Psoas muscle (tissue), 8 donors: Measurements from ENCODE around the gene SPINDOC. TPM values are rescaled to one million over a fixed set of nuclear protein-coding genes. Genes with fewer than 3 reads are reported as not detected.
A peak's percentile ranks its signal among the peaks of the same experiment; 100 is the strongest.

Experiments
- ATAC-seq, 4 donors: fragments of 200-7000 bp; cut with Tn5 transposase; one replicate each; pipeline ENCODE4 v1.9.1; 2020; ENCODE audit warnings: moderate library complexity in 3 of 4, mild to moderate bottlenecking in 2 of 4
- DNase-seq, 2 donors: peaks; one replicate each; pipeline ENCODE4 v3.0.0-alpha.2; 2020
- H3K27ac ChIP-seq: fragments of 200-600 bp; one replicate; pipeline ENCODE4 v1.8.0; 2022
- H3K27me3 ChIP-seq, 3 donors: fragments of 200-600 bp in 1 of 3; one replicate each; pipeline versions ENCODE4 v1.6.1 to v1.8.0; 2013 to 2022; ENCODE audit warnings: low read length in 2 of 3, mild to moderate bottlenecking in 2 of 3, moderate library complexity in 1 of 3; ENCODE audit not compliant: insufficient read depth in 3 of 3
- H3K36me3 ChIP-seq, 2 donors: fragments of 200-600 bp in 1 of 2; one replicate each; pipeline versions ENCODE4 v1.6.1 to v1.8.0; 2013 to 2022; ENCODE audit warnings: low read depth in 1 of 2, mild to moderate bottlenecking in 1 of 2, moderate library complexity in 1 of 2; ENCODE audit not compliant: insufficient read depth in 1 of 2
- H3K4me1 ChIP-seq: fragments of 200-600 bp; one replicate; pipeline ENCODE4 v1.8.0; 2022
- H3K4me3 ChIP-seq: fragments of 200-600 bp; one replicate; pipeline ENCODE4 v1.8.0; 2022; ENCODE audit warnings: mild to moderate bottlenecking
- H3K9me3 ChIP-seq: fragments of 200-600 bp; one replicate; pipeline ENCODE4 v1.8.0; 2022
- WGBS, 3 donors: extraction: QIAGEN DNeasy Blood & Tissue Kit; methylation state at CpG; one replicate each; pipeline versions ENCODE4 v1.1.6 to v1.1.7; 2013; 5-methylcytosine and 5-hydroxymethylcytosine counted together
- intact Hi-C, 2 donors: fragments of 100-400 bp; cut with DNase I; formaldehyde crosslinking; loops; one replicate each; pipeline versions ENCODE4 v1.11.0 to v1.14.2; 2022
- polyA plus RNA-seq, 3 donors: library from polyadenylated mRNA; stranded (reverse); fragments of 200-250 nt; gene quantifications; one replicate each; pipeline ENCODE4 v1.2.3, GENCODE V29; 2013
- total RNA-seq, 4 donors: library from RNA; stranded (reverse); fragmentation: NEBNext Ultra II Directional in 2 of 4; extraction: Animal tissue kit (Norgen Biotek cat#: 25700) in 2 of 4; gene quantifications; one replicate each; pipeline versions ENCODE4 v1.2.1 to v1.2.4, GENCODE V29; 2021 to 2023
- TF ChIP-seq, protein P1 (sequence below): fragments of 200-600 bp; IDR thresholded peaks from one replicate; pipeline ENCODE4 v1.8.0; 2022; ENCODE audit warnings: antibody characterized with exemption
- donor health status: healthy with polysubstance abuse.
- donor health status: DM: no; HTN: no; CAD: no; lungs with moderate emphysema.
- donor health status: Bipolar disorder and iron deficiency.
- donor health status: healthy.
- donor health status: DM: yes; HTN: yes; CAD: no.
- donor health status: DM: no; HTN: no; CAD: no.
- donor health status: DM: no; HTN: no; CAD: no.
- donor health status: DM: yes; HTN: yes; CAD: no.

The SPINDOC gene
- total and polyA plus RNA-seq, 7 donors: 2.7 to 8.8 (median 4.7) TPM

DNA sequence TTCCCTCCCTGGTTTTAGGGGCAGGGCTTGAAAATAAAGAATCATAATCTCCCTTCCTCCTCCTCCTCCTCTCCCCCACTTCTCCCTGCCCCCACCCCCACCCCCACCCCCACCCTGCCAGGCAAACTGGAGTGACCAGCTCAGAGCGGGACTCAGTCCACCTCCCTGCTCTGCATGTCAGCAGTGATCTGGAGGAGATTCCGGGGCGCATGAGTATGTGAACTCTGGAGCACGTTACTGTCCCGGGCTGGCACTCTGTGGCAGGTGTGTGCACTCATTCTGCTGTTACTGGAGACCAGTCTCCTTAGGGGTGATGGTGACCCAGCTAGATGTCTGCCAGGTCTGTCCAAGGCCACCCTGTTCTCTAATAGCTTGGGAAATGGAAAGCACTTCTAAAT lies 59.5 kb downstream of the SPINDOC start:
- WGBS, 3 donors: 27 to 55% (median 38%) methylated on average over 5 of the region's 5 CpGs
- DNase-seq (peak in 1 of 2 donors; percentile 60), ATAC-seq (peak in 3 of 4 donors; percentile 46 to 55 (median 52))
- Histone ChIP-seq H3K27ac (peak overlapping the region; percentile 77), H3K4me1 (peaks cover 53% of the 10 kb centered on the region), H3K36me3 (peaks cover 0 to 6% of the 10 kb centered on the region in 2 donors), H3K27me3 (no peaks in the 10 kb centered on the region), H3K4me3 (peak overlapping the region; percentile 39), H3K9me3 (no peaks in the 10 kb centered on the region)
- TF ChIP-seq, protein P1, sequence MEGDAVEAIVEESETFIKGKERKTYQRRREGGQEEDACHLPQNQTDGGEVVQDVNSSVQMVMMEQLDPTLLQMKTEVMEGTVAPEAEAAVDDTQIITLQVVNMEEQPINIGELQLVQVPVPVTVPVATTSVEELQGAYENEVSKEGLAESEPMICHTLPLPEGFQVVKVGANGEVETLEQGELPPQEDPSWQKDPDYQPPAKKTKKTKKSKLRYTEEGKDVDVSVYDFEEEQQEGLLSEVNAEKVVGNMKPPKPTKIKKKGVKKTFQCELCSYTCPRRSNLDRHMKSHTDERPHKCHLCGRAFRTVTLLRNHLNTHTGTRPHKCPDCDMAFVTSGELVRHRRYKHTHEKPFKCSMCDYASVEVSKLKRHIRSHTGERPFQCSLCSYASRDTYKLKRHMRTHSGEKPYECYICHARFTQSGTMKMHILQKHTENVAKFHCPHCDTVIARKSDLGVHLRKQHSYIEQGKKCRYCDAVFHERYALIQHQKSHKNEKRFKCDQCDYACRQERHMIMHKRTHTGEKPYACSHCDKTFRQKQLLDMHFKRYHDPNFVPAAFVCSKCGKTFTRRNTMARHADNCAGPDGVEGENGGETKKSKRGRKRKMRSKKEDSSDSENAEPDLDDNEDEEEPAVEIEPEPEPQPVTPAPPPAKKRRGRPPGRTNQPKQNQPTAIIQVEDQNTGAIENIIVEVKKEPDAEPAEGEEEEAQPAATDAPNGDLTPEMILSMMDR: no peak
- intact Hi-C loops: loop anchor here (5.0 kb wide), 2 partner anchors 35 to 45 kb away; partner anchors contain the start of genes MARK2 (in 1 of the 2) and RCOR2 (in 1 of the 2)

DNA sequence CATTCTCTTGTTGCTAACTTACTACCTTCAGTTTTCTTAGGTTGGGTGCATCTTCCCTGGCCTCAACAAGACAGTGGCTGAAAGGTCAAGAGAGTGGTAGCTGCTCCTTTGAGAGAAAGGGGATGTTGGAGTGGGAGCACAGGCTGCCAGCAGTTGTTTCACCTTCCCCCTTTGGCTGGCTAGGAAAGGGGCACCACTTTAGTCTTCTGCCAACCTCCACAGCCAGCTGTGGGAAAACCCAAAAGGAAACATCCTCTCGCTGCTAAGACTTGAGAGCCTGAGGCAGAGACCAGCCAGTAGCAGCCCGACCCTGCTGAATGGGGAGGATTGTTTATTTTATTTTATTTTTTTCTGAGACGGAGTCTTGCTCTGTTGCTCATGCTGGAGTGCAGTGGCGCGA lies 60.1 kb downstream of the SPINDOC start:
- WGBS, 3 donors: 73 to 88% (median 87%) methylated on average over 5 of the region's 5 CpGs
- Histone ChIP-seq H3K36me3 (peaks cover 0 to 6% of the 10 kb centered on the region in 2 donors), H3K27me3 (no peaks in the 10 kb centered on the region), H3K4me1 (peaks cover 48% of the 10 kb centered on the region), H3K9me3 (no peaks in the 10 kb centered on the region), H3K27ac (peak overlapping the region; percentile 58), H3K4me3 (no peak overlapping the region)
- intact Hi-C loops: loop anchor here (5.0 kb wide), 2 partner anchors 36 to 44 kb away; partner anchors contain the start of genes MARK2 (in 1 of the 2) and RCOR2 (in 1 of the 2)
- ATAC-seq (no peak), DNase-seq (no peak)
- TF ChIP-seq, protein P1: no peak

DNA sequence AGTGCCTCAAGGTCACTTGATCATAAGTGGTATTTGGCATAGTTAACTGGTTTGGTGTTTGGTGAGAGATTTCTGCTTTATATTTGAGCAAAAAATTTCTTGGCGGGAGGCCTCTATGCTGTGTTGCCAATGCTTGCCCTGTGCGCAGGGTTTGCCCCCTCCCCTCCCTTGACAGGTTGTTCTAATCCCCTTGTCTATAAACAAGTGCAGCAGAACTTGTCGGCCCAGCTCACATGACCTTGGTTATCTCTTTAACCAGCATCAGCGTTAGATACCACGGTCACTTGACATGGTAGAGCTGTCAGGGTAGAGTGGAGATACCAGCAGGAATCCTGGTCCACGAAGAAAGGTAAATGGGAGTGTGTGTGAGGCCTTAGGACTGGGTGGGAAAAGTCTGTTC lies 61.3 kb downstream of the SPINDOC start:
- H3K4me1 ChIP-seq: peaks cover 38% of the 10 kb centered on the region
- DNase-seq (no peak), ATAC-seq (no peak)
- no peak overlapping the region for H3K27ac ChIP-seq
- WGBS, 3 donors: 54 to 76% (median 69%) methylated on average over 6 of the region's 6 CpGs
- H3K36me3 ChIP-seq: peaks cover 0 to 10% of the 10 kb centered on the region in 2 donors
- TF ChIP-seq, protein P1: no peak
- intact Hi-C loops: loop anchor here (5.0 kb wide), 2 partner anchors 37 to 43 kb away; partner anchors contain the start of genes MARK2 (in 1 of the 2) and RCOR2 (in 1 of the 2)
- no peak overlapping the region for H3K4me3 ChIP-seq
- H3K27me3 ChIP-seq: no peaks in the 10 kb centered on the region
- H3K9me3 ChIP-seq: no peaks in the 10 kb centered on the region

DNA sequence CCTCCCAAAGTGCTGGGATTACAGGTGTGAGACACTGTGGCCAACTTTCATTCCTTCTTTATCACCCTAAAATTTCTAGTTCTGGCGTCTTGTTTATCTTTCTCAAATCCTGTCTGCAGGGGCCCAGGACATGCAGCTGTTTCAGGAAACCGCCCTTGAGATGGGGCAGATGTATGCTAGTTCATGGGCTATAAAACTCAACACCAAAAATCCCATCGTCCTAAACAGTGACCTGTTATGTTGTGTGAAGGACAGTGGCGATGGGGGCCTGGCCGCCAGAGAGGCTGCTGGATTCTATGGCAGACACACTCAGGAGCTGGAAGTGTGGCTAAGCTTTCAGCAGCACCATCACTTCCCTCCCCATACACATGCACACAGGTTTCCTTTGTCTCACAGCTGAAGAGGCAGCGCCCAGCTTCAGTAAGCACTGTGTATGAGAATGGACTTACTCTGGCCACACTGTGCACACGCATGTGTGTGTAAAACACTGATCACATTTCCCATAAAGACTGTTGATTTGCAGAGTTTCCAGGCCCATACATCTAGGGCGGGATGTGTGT lies 62.3 kb downstream of the SPINDOC start:
- WGBS, 3 donors: 85 to 90% (median 89%) methylated on average over 8 of the region's 8 CpGs

More for the DNA sequence above, 62.3 kb downstream of the SPINDOC start:
- H3K9me3 ChIP-seq: no peaks in the 10 kb centered on the region
- no peak for DNase-seq
- no peak overlapping the region for H3K4me3 ChIP-seq
- peaks cover 0 to 10% of the 10 kb centered on the region in 2 donors for H3K36me3 ChIP-seq
- no peaks in the 10 kb centered on the region for H3K27me3 ChIP-seq
- ATAC-seq: no peak
- peaks cover 33% of the 10 kb centered on the region for H3K4me1 ChIP-seq
- intact Hi-C loops: no loop called here
- TF ChIP-seq, protein P1: no peak
- no peak overlapping the region for H3K27ac ChIP-seq
